Midbrain (tissue), 1 donor: ENCODE data around the gene CNKSR1.

Source experiments
- DNase-seq: peaks from one replicate; lab custom pipeline; 2025; lab: John Stamatoyannopoulos, UW

The CNKSR1 gene

GRCh38 chr1:26160527-26161414 is 16.5 kb upstream of the CNKSR1 start:
- DNase-seq, result no peak

GRCh38 chr1:26161415-26162219 is 15.7 kb upstream of the CNKSR1 start:
- DNase-seq, result peak; percentile 40

GRCh38 chr1:26162220-26162709 is 15.0 kb upstream of the CNKSR1 start:
- DNase-seq, result no peak

GRCh38 chr1:26163684-26164035 is 13.6 kb upstream of the CNKSR1 start:
- DNase-seq, result no peak

GRCh38 chr1:26164036-26164860 is 13.0 kb upstream of the CNKSR1 start:
- peak; percentile 52 for DNase-seq

- DNase-seq, result no peak
Observed at GRCh38 chr1:26164861-26165842, 12.1 kb upstream of the CNKSR1 start.

- no peak for DNase-seq
Observed at GRCh38 chr1:26166719-26167281, 10.5 kb upstream of the CNKSR1 start.

GRCh38 chr1:26168410-26169197 is 8.7 kb upstream of the CNKSR1 start, which contains the start of gene C1orf232:
C1orf232 (minus strand) TSS chr1:26168963; CDS start chr1:26168499, 464 bp downstream.
- peak; percentile 2 for DNase-seq

GRCh38 chr1:26169198-26169554 is 8.1 kb upstream of the CNKSR1 start:
- peak; percentile 45 for DNase-seq

GRCh38 chr1:26169669-26170471 is 7.4 kb upstream of the CNKSR1 start, which contains the start of gene ZNF593:
ZNF593 (plus strand) TSS chr1:26169908; CDS start chr1:26169984, 76 bp downstream.
- DNase-seq, result peak; percentile 92

GRCh38 chr1:26170472-26170821 is 6.8 kb upstream of the CNKSR1 start:
- no peak for DNase-seq

- no peak for DNase-seq
Observed at GRCh38 chr1:26171084-26172072, 5.9 kb upstream of the CNKSR1 start, which contains the start of gene ZNF593OS. ZNF593OS (minus strand) TSS chr1:26171832; CDS start chr1:26171661, 171 bp downstream.

GRCh38 chr1:26175346-26175745 is 1.9 kb upstream of the CNKSR1 start:
- DNase-seq, result no peak

GRCh38 chr1:26180010-26180506 is 2.8 kb downstream of the CNKSR1 start:
- no peak for DNase-seq

GRCh38 chr1:26181586-26182382 is 4.5 kb downstream of the CNKSR1 start:
- no peak for DNase-seq

GRCh38 chr1:26182383-26182696 is 5.0 kb downstream of the CNKSR1 start:
- no peak for DNase-seq
